Left forelimb (tissue), 1 donor: Measurements from ENCODE around the gene RSU1.

Experiments
- DNase-seq: peaks from one replicate; pipeline ENCODE4 v3.0.0-alpha.2; 2018; ENCODE audit warnings: low spot score

The RSU1 gene

GRCh38 chr10:16674147-16674703, 143.0 kb downstream of the RSU1 start:
- DNase-seq, result no peak

GRCh38 chr10:16673443-16673842, 143.8 kb downstream of the RSU1 start:
- DNase-seq, result no peak

GRCh38 chr10:16663444-16663843, 153.8 kb downstream of the RSU1 start:
- no peak for DNase-seq

GRCh38 chr10:16662923-16663322, 154.3 kb downstream of the RSU1 start:
- no peak for DNase-seq

- no peak for DNase-seq
Measured at GRCh38 chr10:16656895-16657294, 160.3 kb downstream of the RSU1 start.

- DNase-seq, result no peak
Measured at GRCh38 chr10:16653224-16653623, 164.0 kb downstream of the RSU1 start.

GRCh38 chr10:16652154-16652553, 165.1 kb downstream of the RSU1 start:
- DNase-seq, result no peak

GRCh38 chr10:16649757-16650156, 167.5 kb downstream of the RSU1 start:
- no peak for DNase-seq

GRCh38 chr10:16648366-16648765, 168.9 kb downstream of the RSU1 start:
- no peak for DNase-seq

- no peak for DNase-seq
Measured at GRCh38 chr10:16646181-16647059, 170.8 kb downstream of the RSU1 start.

- DNase-seq, result no peak
Measured at GRCh38 chr10:16644146-16644545, 173.1 kb downstream of the RSU1 start.

- no peak for DNase-seq
Measured at GRCh38 chr10:16643502-16643901, 173.7 kb downstream of the RSU1 start.

- no peak for DNase-seq
Measured at GRCh38 chr10:16640153-16640552, 177.1 kb downstream of the RSU1 start.

GRCh38 chr10:16639471-16639870, 177.8 kb downstream of the RSU1 start:
- no peak for DNase-seq

GRCh38 chr10:16632996-16633395, 184.2 kb downstream of the RSU1 start:
- DNase-seq, result no peak

GRCh38 chr10:16626697-16627096, 190.5 kb downstream of the RSU1 start:
- no peak for DNase-seq

- DNase-seq, result no peak
Measured at GRCh38 chr10:16612981-16613355, 204.3 kb downstream of the RSU1 start.

GRCh38 chr10:16612115-16612980, 204.9 kb downstream of the RSU1 start:
- DNase-seq, result no peak

GRCh38 chr10:16611037-16611436, 206.2 kb downstream of the RSU1 start:
- DNase-seq, result no peak

GRCh38 chr10:16609211-16609610, 208.0 kb downstream of the RSU1 start:
- no peak for DNase-seq

GRCh38 chr10:16606923-16607322, 210.3 kb downstream of the RSU1 start:
- DNase-seq, result no peak

GRCh38 chr10:16606421-16606820, 210.8 kb downstream of the RSU1 start:
- DNase-seq, result no peak

GRCh38 chr10:16603308-16603707, 213.9 kb downstream of the RSU1 start:
- DNase-seq, result no peak
